Neural progenitor cell (in vitro differentiated cells): ENCODE results near the gene CIDEC. TPM values are rescaled to one million over a fixed set of nuclear protein-coding genes. Genes with fewer than 3 reads are reported as not detected.

Experiments
- DNase-seq: peaks from one replicate; pipeline ENCODE4 v3.0.0-alpha.2; 2016; ENCODE audit warnings: low spot score
- H2AFZ ChIP-seq: fragments of 200-600 bp; sonication (generic); replicated peaks from 2 replicates; pipeline ENCODE4 v1.6.1; 2016; ENCODE audit warnings: antibody characterized with exemption
- H3F3A ChIP-seq: fragments of 200-600 bp; sonication (generic); 2 replicates; pipeline ENCODE4 v1.6.1; 2016; ENCODE audit warnings: antibody characterized with exemption, low read depth
- H3K27ac ChIP-seq: fragments of 200-600 bp; sonication (generic); 2 replicates; pipeline ENCODE4 v1.5.1; 2016; ENCODE audit warnings: mild to moderate bottlenecking
- H3K27me3 ChIP-seq: fragments of 200-600 bp; sonication (generic); 2 replicates; pipeline ENCODE4 v1.6.1; 2016; ENCODE audit warnings: mild to moderate bottlenecking, moderate library complexity
- H3K36me3 ChIP-seq: fragments of 200-600 bp; sonication (generic); 2 replicates; pipeline ENCODE4 v1.5.1; 2016
- H3K4me1 ChIP-seq: fragments of 200-600 bp; sonication (generic); 2 replicates; pipeline ENCODE4 v1.6.1; 2016; ENCODE audit warnings: mixed run types
- H3K4me2 ChIP-seq: fragments of 200-600 bp; sonication (generic); 2 replicates; pipeline ENCODE4 v1.6.1; 2016
- H3K4me3 ChIP-seq: fragments of 200-600 bp; sonication (generic); 2 replicates; pipeline ENCODE4 v1.5.1; 2016
- H3K79me2 ChIP-seq: fragments of 200-600 bp; sonication (generic); 2 replicates; pipeline ENCODE4 v1.6.1; 2016; ENCODE audit warnings: low read depth
- H3K9ac ChIP-seq: fragments of 200-600 bp; sonication (generic); 2 replicates; pipeline ENCODE4 v1.6.1; 2016
- H3K9me3 ChIP-seq: fragments of 200-600 bp; sonication (generic); 2 replicates; pipeline ENCODE4 v1.5.1; 2016; ENCODE audit warnings: low read depth
- H4K20me1 ChIP-seq: fragments of 200-600 bp; sonication (generic); 2 replicates; pipeline ENCODE4 v1.6.1; 2016; ENCODE audit warnings: low read depth
- H3K27ac Mint-ChIP-seq: 3 replicates; pipeline ENCODE4 v1.8.0; 2021; ENCODE audit warnings: mixed read lengths
- H3K27me3 Mint-ChIP-seq: 2 replicates; pipeline ENCODE4 v1.8.0; 2022; ENCODE audit warnings: low read depth, mild to moderate bottlenecking, inconsistent platforms, moderate library complexity, mixed read lengths; ENCODE audit not compliant: insufficient read depth
- H3K36me3 Mint-ChIP-seq: 3 replicates; pipeline ENCODE4 v1.8.0; 2021; ENCODE audit warnings: mixed read lengths
- H3K4me1 Mint-ChIP-seq: 3 replicates; pipeline ENCODE4 v1.8.0; 2021; ENCODE audit warnings: mixed read lengths
- H3K4me3 Mint-ChIP-seq: 3 replicates; pipeline ENCODE4 v1.8.0; 2021; ENCODE audit warnings: mild to moderate bottlenecking, moderate library complexity, mixed read lengths
- H3K9me3 Mint-ChIP-seq: 3 replicates; pipeline ENCODE4 v1.8.0; 2020; ENCODE audit warnings: mixed read lengths
- CTCF ChIP-seq: fragments of 200-600 bp; sonication (generic); IDR thresholded peaks from 2 replicates; pipeline ENCODE4 v1.5.1; 2017; ENCODE audit warnings: antibody characterized with exemption, mild to moderate bottlenecking
- EZH2 ChIP-seq: fragments of 200-600 bp; sonication (generic); IDR thresholded peaks from 2 replicates; pipeline ENCODE4 v1.6.1; 2017; ENCODE audit warnings: antibody characterized with exemption, mild to moderate bottlenecking, moderate library complexity
- EZH2phosphoT487 ChIP-seq: fragments of 200-600 bp; sonication (generic); IDR thresholded peaks from 2 replicates; pipeline ENCODE4 v1.6.1; 2017; ENCODE audit warnings: antibody characterized with exemption
- total RNA-seq: library from RNA; depleted of rRNA; stranded (reverse); fragments of >200 nt; gene quantifications from 2 replicates; pipeline ENCODE4 v1.2.3, GENCODE V29; 2015; ENCODE audit warnings: low replicate concordance

Gene CIDEC
- total RNA-seq, 1 donor from 2014 or later, result not detected

GRCh38 chr3:9861201-9861600 is 18.9 kb downstream of the CIDEC start:
- no peaks in the 10 kb centered on the region for H4K20me1 ChIP-seq
- H3F3A ChIP-seq, result peaks cover 9% of the 10 kb centered on the region
- no peak overlapping the region for H2AFZ ChIP-seq
- H3K79me2 ChIP-seq, result no peaks in the 10 kb centered on the region
- no peak overlapping the region for H3K27ac ChIP-seq
- no peak for DNase-seq
- peaks cover 13% of the 10 kb centered on the region for H3K4me1 ChIP-seq
- H3K27me3 Mint-ChIP-seq, result peaks cover 12% of the 10 kb centered on the region
- peaks cover 24% of the 10 kb centered on the region for H3K27me3 ChIP-seq
- no peaks in the 10 kb centered on the region for H3K9me3 ChIP-seq
- no peak overlapping the region for H3K4me2 ChIP-seq
- H3K4me3 Mint-ChIP-seq, result no peak overlapping the region
- no peaks in the 10 kb centered on the region for H3K36me3 Mint-ChIP-seq
- H3K27ac Mint-ChIP-seq, result no peak overlapping the region
- no peak for TF ChIP-seq CTCF
- H3K9me3 Mint-ChIP-seq, result no peaks in the 10 kb centered on the region
- H3K4me3 ChIP-seq, result no peak overlapping the region
- no peak overlapping the region for H3K9ac ChIP-seq
- no peaks in the 10 kb centered on the region for H3K36me3 ChIP-seq
- peaks cover 28% of the 10 kb centered on the region for H3K4me1 Mint-ChIP-seq

GRCh38 chr3:9859530-9860025 is 20.5 kb downstream of the CIDEC start:
- Histone ChIP-seq H3K27ac (no peak overlapping the region), H2AFZ (no peak overlapping the region), H3F3A (peaks cover 11% of the 10 kb centered on the region), H3K79me2 (no peaks in the 10 kb centered on the region), H3K36me3 (no peaks in the 10 kb centered on the region), H3K9ac (no peak overlapping the region), H3K4me2 (no peak overlapping the region), H3K4me1 (peaks cover 17% of the 10 kb centered on the region), H3K4me3 (no peak overlapping the region), H3K9me3 (no peaks in the 10 kb centered on the region), H4K20me1 (no peaks in the 10 kb centered on the region), H3K27me3 (peaks cover 29% of the 10 kb centered on the region)
- H3K36me3 Mint-ChIP-seq, result no peaks in the 10 kb centered on the region
- peaks cover 31% of the 10 kb centered on the region for H3K4me1 Mint-ChIP-seq
- no peak overlapping the region for H3K4me3 Mint-ChIP-seq
- TF ChIP-seq EZH2 (no peak), EZH2phosphoT487 (no peak), CTCF (no peak)
- peaks cover 13% of the 10 kb centered on the region for H3K27me3 Mint-ChIP-seq
- H3K27ac Mint-ChIP-seq, result no peak overlapping the region
- peaks cover 2% of the 10 kb centered on the region for H3K9me3 Mint-ChIP-seq
- no peak for DNase-seq

- Histone ChIP-seq H2AFZ (no peak overlapping the region), H3F3A (peaks cover 8% of the 10 kb centered on the region), H3K79me2 (no peaks in the 10 kb centered on the region), H3K27me3 (peaks cover 23% of the 10 kb centered on the region), H3K36me3 (no peaks in the 10 kb centered on the region), H3K4me3 (no peak overlapping the region), H3K4me1 (peaks cover 21% of the 10 kb centered on the region), H3K27ac (no peak overlapping the region), H4K20me1 (no peaks in the 10 kb centered on the region), H3K9ac (no peak overlapping the region), H3K4me2 (no peak overlapping the region), H3K9me3 (no peaks in the 10 kb centered on the region)
- Mint-ChIP-seq H3K4me3 (no peak overlapping the region), H3K4me1 (peaks cover 28% of the 10 kb centered on the region), H3K36me3 (no peaks in the 10 kb centered on the region), H3K9me3 (peaks cover 2% of the 10 kb centered on the region), H3K27ac (no peak overlapping the region), H3K27me3 (peaks cover 11% of the 10 kb centered on the region)
- DNase-seq, result no peak
- TF ChIP-seq EZH2 (no peak), EZH2phosphoT487 (no peak), CTCF (no peak)
Measured at GRCh38 chr3:9855594-9855993, 24.5 kb downstream of the CIDEC start.
